PC-3 (cell line): ENCODE measurements around the gene SLFNL1.

ENCODE experiments used
- CTCF ChIP-seq: fragments of 300-600 bp; sonication (generic); conservative IDR thresholded peaks from 2 replicates; pipeline ENCODE4 v1.5.1; 2017; ENCODE audit warnings: antibody characterized with exemption, low read depth, mild to moderate bottlenecking, low read length
- EZH2 ChIP-seq: fragments of 300-600 bp; sonication (generic); IDR thresholded peaks from one replicate; pipeline ENCODE4 v1.6.1; 2017; ENCODE audit warnings: antibody characterized with exemption, mild to moderate bottlenecking, low read length; ENCODE audit not compliant: unreplicated experiment

- TF ChIP-seq EZH2, result no peak
- no peak for TF ChIP-seq CTCF
Observed at GRCh38 chr1:41053316-41053715, 31.8 kb upstream of the SLFNL1 start.
